A549 (cell line): Measurements from ENCODE around the gene TMEM179B.

ENCODE experiments used
- CBX8 ChIP-seq: fragments of 200-600 bp; sonication (generic); IDR thresholded peaks from 2 replicates; pipeline ENCODE4 v1.6.1; 2016
- NFE2L2 ChIP-seq: fragments of 150-350 bp; conservative IDR thresholded peaks from 2 replicates; pipeline ENCODE4 v1.6.1; 2014; ENCODE audit warnings: low read length
- RFX5 ChIP-seq: fragments of 450-650 bp; IDR thresholded peaks from 2 replicates; pipeline ENCODE4 v1.7.1; 2014; ENCODE audit warnings: antibody characterized with exemption, mild to moderate bottlenecking, moderate library complexity

DNA sequence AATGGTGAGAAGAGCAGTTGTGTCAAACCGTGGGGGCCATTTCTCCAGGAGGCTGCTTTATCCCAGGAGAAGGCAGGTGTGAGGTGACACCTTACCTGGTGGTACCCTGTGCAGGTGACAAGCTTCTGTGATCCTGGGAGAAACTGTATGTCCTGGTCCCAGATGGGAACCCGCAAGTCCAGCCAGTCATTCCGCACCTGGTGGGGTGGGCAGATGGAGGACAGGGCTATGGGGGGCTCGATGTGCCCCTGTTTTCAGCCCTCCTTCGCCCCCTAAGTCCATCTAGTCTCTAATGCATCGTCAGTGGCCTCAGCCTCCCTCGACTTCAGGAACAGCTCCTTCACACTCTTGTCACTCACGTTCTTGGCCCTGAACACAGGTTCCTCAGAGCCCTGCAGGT lies 48.1 kb downstream of the TMEM179B start:
- TF ChIP-seq NFE2L2 (no peak), RFX5 (no peak), CBX8 (no peak)
